Stimulated activated CD4-positive, alpha-beta T cell treated with anti-CD3 and anti-CD28 coated beads, TNF-alpha, amount 100 ng/mL, for 48 hours (primary cell): ENCODE results near the gene RHOD.

Experiments
- DNase-seq, 3 donors: peaks; one replicate each; pipeline ENCODE4 v3.0.0-alpha.2; 2020; ENCODE audit warnings: low read depth in 3 of 3

Gene RHOD

GRCh38 chr11:67117672-67118180, 61.1 kb downstream of the RHOD start:
- peak in 1 of 3 donors; percentile 26 for DNase-seq

GRCh38 chr11:67118181-67118766, 61.6 kb downstream of the RHOD start:
- DNase-seq: peak in 1 of 3 donors; percentile 36

DNA sequence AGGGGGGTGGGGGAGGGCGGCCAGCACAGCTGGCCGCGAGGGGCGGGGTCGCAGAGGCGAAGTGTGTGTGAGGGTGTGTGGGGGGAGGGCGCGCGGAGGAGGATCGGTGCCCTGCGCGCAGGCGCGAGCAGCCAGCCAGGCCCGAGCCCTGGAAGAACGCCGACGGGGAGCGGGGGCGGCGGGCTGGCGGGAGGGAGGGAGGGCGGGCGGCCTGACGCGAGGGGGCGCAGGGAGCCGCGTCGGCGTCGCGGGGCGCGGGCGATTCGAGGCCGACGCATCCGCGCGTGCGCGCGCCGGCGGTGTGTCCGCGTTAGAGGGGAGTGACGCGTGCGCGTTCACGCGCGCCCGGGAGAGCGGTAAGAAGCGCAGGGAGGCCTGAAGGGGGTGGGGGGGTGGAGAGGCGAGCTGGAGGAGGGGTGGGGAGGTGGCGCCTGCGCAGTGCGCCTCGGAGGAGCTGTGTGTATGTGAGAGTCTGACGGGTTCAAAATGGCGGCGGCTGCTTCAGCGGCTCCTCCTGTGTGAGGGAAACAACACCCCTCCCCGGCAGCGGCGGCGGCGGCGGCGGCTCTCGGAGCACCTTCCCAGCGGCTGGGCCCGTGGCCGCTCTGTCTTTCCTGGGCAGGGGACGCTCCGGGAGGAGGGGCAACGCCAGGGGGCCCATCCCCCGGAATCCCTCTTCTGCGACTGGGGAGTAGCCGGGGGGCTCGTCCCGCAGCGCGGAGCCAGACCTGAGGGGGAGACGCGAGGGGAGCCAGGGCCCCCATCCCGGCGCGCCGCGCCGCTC, 62.3 kb downstream of the RHOD start, which contains the start of gene KDM2A:
Gene KDM2A, plus strand, starts transcription at position 463 of the 784 bp plus-strand sequence. CDS start 2,054 bp downstream, outside the sequence.
- DNase-seq: peak; percentile 97 to 99 (median 98)

- no peak for DNase-seq
Observed at GRCh38 chr11:67119585-67120391, 63.1 kb downstream of the RHOD start.

- DNase-seq: no peak
Observed at GRCh38 chr11:67120456-67120855, 63.8 kb downstream of the RHOD start.

- DNase-seq: no peak
Observed at GRCh38 chr11:67120881-67121710, 64.4 kb downstream of the RHOD start.
